K562 (cell line): ENCODE data around the gene RAB5B. TPM values are rescaled to one million over a fixed set of nuclear protein-coding genes. Genes with fewer than 3 reads are reported as not detected.

ENCODE experiments used
- ATF7 ChIP-seq: fragments of 450-650 bp; IDR thresholded peaks from 2 replicates; pipeline ENCODE4 v1.7.1; 2014; ENCODE audit warnings: mild to moderate bottlenecking, moderate library complexity
- COPS2 ChIP-seq: fragments of 450-650 bp; conservative IDR thresholded peaks from 2 replicates; pipeline ENCODE4 v1.6.1; 2016; ENCODE audit warnings: mild to moderate bottlenecking, moderate library complexity
- ELF1 ChIP-seq: fragments of 200-800 bp; sonication (Bioruptor generic); IDR thresholded peaks from 2 replicates; pipeline ENCODE4 v1.6.1; 2016; ENCODE audit warnings: missing genetic modification characterization, missing compliant biosample characterization
- HDAC3 ChIP-seq: fragments of 450-650 bp; IDR thresholded peaks from 2 replicates; pipeline ENCODE4 v1.6.1; 2018; ENCODE audit warnings: borderline replicate concordance, mild to moderate bottlenecking, moderate library complexity; ENCODE audit not compliant: partially characterized antibody
- HMG20A ChIP-seq: fragments of 450-650 bp; formaldehyde crosslinking; conservative IDR thresholded peaks from 2 replicates; pipeline ENCODE4 v1.4.0; 2020; ENCODE audit warnings: mild to moderate bottlenecking, mixed read lengths
- KDM5B ChIP-seq: fragments of 200-600 bp; sonication (generic); IDR thresholded peaks from 2 replicates; pipeline ENCODE4 v1.6.1; 2012; ENCODE audit warnings: low read depth, mild to moderate bottlenecking, moderate library complexity, low read length, control low read depth, inconsistent platforms; ENCODE audit not compliant: insufficient replicate concordance
- NCOR1 ChIP-seq: fragments of 450-650 bp; IDR thresholded peaks from 2 replicates; pipeline ENCODE4 v1.6.1; 2016; ENCODE audit warnings: mild to moderate bottlenecking, moderate library complexity
- POU5F1 ChIP-seq: fragments of 150-350 bp; IDR thresholded peaks from 2 replicates; pipeline ENCODE4 v1.6.1; 2014; ENCODE audit warnings: borderline replicate concordance, low read length, low read depth, mild to moderate bottlenecking; ENCODE audit not compliant: partially characterized antibody
- TCF7L2 ChIP-seq: fragments of 150-350 bp; IDR thresholded peaks from 2 replicates; pipeline ENCODE4 v1.6.1; 2016; ENCODE audit warnings: low read depth, mild to moderate bottlenecking, low read length, moderate library complexity
- TEAD1 ChIP-seq, 2 experiments: fragments of 450-650 bp in 1 of 2; sonication (generic) in 1 of 2; formaldehyde crosslinking; IDR thresholded peaks; 2 replicates each; pipeline versions ENCODE4 v1.4.0 to v1.8.0; 2020 to 2022; ENCODE audit warnings: mild to moderate bottlenecking in 2 of 2, missing genetic modification reagents in 1 of 2
- THRB ChIP-seq: fragments of 450-650 bp; formaldehyde crosslinking; conservative IDR thresholded peaks from 2 replicates; pipeline ENCODE4 v1.4.0; 2022; ENCODE audit warnings: mild to moderate bottlenecking, missing genetic modification characterization
- ZNF431 ChIP-seq: sonication (generic); formaldehyde crosslinking; IDR thresholded peaks from 2 replicates; pipeline ENCODE4 v1.8.0; 2022; ENCODE audit warnings: mild to moderate bottlenecking, missing genetic modification reagents
- ZNF444 ChIP-seq: fragments of 250-450 bp; sonication (Bioruptor Pico); IDR thresholded peaks from 2 replicates; pipeline ENCODE4 v1.4.0; 2020; ENCODE audit warnings: mild to moderate bottlenecking, moderate library complexity
- polyA plus RNA-seq, 8 experiments: library from polyadenylated mRNA; depleted of rRNA in 4 of 8; stranded (reverse) in 5 of 8; unstranded in 3 of 8; fragments of >200 nt; fragmentation: Nextera tagmentation in 2 of 8; fragmentation: Illumina TruSeq in 1 of 8; extraction: Ambion mirVana in 2 of 8; extraction: Trizol in 1 of 8; gene quantifications; 2 replicates each; pipeline versions ENCODE4 v1.2.1 to v1.2.3, GENCODE V29; 2011 to 2014; ENCODE audit warnings: inconsistent platforms in 1 of 8, missing spikeins in 1 of 8
- total RNA-seq, 7 experiments: library from RNA; depleted of rRNA in 6 of 7; stranded (reverse); fragments of >200 nt in 6 of 7; fragmentation: Illumina TruSeq in 2 of 7; extraction: Trizol in 2 of 7; gene quantifications; 2 replicates each; pipeline versions ENCODE4 v1.2.1 to v1.2.3, GENCODE V29; 2011 to 2021; ENCODE audit warnings: low replicate concordance in 1 of 7
- TF ChIP-seq, protein P1 (sequence below): fragments of 450-650 bp; IDR thresholded peaks from 2 replicates; pipeline ENCODE4 v1.6.1; 2018; ENCODE audit not compliant: partially characterized antibody
- TF ChIP-seq, protein P2 (sequence below): fragments of 250-450 bp; sonication (Bioruptor Pico); IDR thresholded peaks from 2 replicates; pipeline ENCODE4 v1.8.0; 2021; ENCODE audit warnings: moderate library complexity, mild to moderate bottlenecking, inconsistent platforms
- TF ChIP-seq, protein P3 (sequence below), 2 experiments: fragments of 150-350 bp in 1 of 2; IDR thresholded peaks; 2 replicates each; pipeline ENCODE4 v1.6.1; 2012 to 2016; ENCODE audit warnings: low read depth in 2 of 2, low read length in 2 of 2, mild to moderate bottlenecking in 1 of 2, moderate library complexity in 1 of 2

The RAB5B gene
- total and polyA plus RNA-seq, 9 of the 15 experiments (the other 6 are each of a cell fraction or from before 2014, with no cell fraction given): 6.8 to 73.8 (median 25.2) TPM

- TF ChIP-seq, protein P1, sequence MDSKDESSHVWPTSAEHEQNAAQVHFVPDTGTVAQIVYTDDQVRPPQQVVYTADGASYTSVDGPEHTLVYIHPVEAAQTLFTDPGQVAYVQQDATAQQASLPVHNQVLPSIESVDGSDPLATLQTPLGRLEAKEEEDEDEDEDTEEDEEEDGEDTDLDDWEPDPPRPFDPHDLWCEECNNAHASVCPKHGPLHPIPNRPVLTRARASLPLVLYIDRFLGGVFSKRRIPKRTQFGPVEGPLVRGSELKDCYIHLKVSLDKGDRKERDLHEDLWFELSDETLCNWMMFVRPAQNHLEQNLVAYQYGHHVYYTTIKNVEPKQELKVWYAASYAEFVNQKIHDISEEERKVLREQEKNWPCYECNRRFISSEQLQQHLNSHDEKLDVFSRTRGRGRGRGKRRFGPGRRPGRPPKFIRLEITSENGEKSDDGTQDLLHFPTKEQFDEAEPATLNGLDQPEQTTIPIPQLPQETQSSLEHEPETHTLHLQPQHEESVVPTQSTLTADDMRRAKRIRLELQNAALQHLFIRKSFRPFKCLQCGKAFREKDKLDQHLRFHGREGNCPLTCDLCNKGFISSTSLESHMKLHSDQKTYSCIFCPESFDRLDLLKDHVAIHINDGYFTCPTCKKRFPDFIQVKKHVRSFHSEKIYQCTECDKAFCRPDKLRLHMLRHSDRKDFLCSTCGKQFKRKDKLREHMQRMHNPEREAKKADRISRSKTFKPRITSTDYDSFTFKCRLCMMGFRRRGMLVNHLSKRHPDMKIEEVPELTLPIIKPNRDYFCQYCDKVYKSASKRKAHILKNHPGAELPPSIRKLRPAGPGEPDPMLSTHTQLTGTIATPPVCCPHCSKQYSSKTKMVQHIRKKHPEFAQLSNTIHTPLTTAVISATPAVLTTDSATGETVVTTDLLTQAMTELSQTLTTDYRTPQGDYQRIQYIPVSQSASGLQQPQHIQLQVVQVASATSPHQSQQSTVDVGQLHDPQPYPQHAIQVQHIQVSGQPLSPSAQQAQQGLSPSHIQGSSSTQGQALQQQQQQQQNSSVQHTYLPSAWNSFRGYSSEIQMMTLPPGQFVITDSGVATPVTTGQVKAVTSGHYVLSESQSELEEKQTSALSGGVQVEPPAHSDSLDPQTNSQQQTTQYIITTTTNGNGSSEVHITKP: peak; percentile 11
- TF ChIP-seq TEAD1 (CRISPR knock-in tag; IDR thresholded peaks at IDR 0.05): 0 out of 4 replicates have a peak, but pooled peaks of 1 of the 2 experiments have one; percentile 14
- TF ChIP-seq TCF7L2: no peak
- peak; percentile 93 for TF ChIP-seq ATF7
- TF ChIP-seq HDAC3: peak; percentile 81
- TF ChIP-seq ELF1 (tag): peak; percentile 98
- peak; percentile 84 for TF ChIP-seq POU5F1
- no peak for TF ChIP-seq ZNF444 (CRISPR knock-in tag)
- no peak for TF ChIP-seq HMG20A
- peak; percentile 63; the same call in 1 of the 2 replicates for TF ChIP-seq THRB (CRISPR knock-in tag)
- TF ChIP-seq KDM5B: peak; percentile 100
- no peak for TF ChIP-seq ZNF431 (CRISPR knock-in tag)
- TF ChIP-seq, protein P2, sequence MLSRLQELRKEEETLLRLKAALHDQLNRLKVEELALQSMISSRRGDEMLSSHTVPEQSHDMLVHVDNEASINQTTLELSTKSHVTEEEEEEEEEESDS (CRISPR knock-in tag): no peak
- TF ChIP-seq COPS2: no peak
- TF ChIP-seq, protein P3, sequence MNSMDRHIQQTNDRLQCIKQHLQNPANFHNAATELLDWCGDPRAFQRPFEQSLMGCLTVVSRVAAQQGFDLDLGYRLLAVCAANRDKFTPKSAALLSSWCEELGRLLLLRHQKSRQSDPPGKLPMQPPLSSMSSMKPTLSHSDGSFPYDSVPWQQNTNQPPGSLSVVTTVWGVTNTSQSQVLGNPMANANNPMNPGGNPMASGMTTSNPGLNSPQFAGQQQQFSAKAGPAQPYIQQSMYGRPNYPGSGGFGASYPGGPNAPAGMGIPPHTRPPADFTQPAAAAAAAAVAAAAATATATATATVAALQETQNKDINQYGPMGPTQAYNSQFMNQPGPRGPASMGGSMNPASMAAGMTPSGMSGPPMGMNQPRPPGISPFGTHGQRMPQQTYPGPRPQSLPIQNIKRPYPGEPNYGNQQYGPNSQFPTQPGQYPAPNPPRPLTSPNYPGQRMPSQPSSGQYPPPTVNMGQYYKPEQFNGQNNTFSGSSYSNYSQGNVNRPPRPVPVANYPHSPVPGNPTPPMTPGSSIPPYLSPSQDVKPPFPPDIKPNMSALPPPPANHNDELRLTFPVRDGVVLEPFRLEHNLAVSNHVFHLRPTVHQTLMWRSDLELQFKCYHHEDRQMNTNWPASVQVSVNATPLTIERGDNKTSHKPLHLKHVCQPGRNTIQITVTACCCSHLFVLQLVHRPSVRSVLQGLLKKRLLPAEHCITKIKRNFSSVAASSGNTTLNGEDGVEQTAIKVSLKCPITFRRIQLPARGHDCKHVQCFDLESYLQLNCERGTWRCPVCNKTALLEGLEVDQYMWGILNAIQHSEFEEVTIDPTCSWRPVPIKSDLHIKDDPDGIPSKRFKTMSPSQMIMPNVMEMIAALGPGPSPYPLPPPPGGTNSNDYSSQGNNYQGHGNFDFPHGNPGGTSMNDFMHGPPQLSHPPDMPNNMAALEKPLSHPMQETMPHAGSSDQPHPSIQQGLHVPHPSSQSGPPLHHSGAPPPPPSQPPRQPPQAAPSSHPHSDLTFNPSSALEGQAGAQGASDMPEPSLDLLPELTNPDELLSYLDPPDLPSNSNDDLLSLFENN (IDR thresholded peaks at IDR 0.05; ENCODE audit: low read depth in 2 of 2, low read length in 2 of 2): peak in 1 of 2 experiments; percentile 61; a peak in 2 of 4 replicates
- TF ChIP-seq NCOR1: peak; percentile 51
Observed at GRCh38 chr12:56041552-56042429, 67.9 kb downstream of the RAB5B start, which contains the start of gene RPS26 (continued).
